BE2C (cell line): Measurements from ENCODE around the gene CCDC137. TPM values are rescaled to one million over a fixed set of nuclear protein-coding genes. Genes with fewer than 3 reads are reported as not detected.
"Not testable (repeated sequence)": the region's sequence is repeated elsewhere in the genome, so short reads cannot be mapped to it uniquely, and the experiment has no call there.

ENCODE experiments used
- DNase-seq: peaks from one replicate; pipeline ENCODE4 v3.0.0-alpha.2; 2020
- H3K27me3 ChIP-seq: fragments of 250-450 bp; sonication (Bioruptor Pico); 2 replicates; pipeline ENCODE4 v1.5.1; 2020; ENCODE audit warnings: mild to moderate bottlenecking
- H3K36me3 ChIP-seq: fragments of 250-450 bp; sonication (Bioruptor Pico); 2 replicates; pipeline ENCODE4 v1.5.1; 2020; ENCODE audit warnings: mild to moderate bottlenecking
- H3K4me1 ChIP-seq: fragments of 250-450 bp; sonication (Bioruptor Pico); 2 replicates; pipeline ENCODE4 v1.5.1; 2020
- H3K4me3 ChIP-seq: 2 replicates; pipeline ENCODE4 v1.5.1; 2011; ENCODE audit warnings: low read depth, low read length
- H3K9me3 ChIP-seq: fragments of 250-450 bp; sonication (Bioruptor Pico); 2 replicates; pipeline ENCODE4 v1.5.1; 2020
- polyA plus RNA-seq: library from polyadenylated mRNA; unstranded; fragments of >200 nt; gene quantifications from one replicate; pipeline ENCODE4 v1.2.1, GENCODE V29; 2012; ENCODE audit warnings: low read depth, missing spikeins; ENCODE audit not compliant: insufficient read length, insufficient read depth
- TF ChIP-seq, protein P1 (sequence below): IDR thresholded peaks from 2 replicates; pipeline ENCODE4 v1.5.1; 2012; ENCODE audit warnings: mild to moderate bottlenecking, low read depth, low read length

CCDC137 gene, protein sequence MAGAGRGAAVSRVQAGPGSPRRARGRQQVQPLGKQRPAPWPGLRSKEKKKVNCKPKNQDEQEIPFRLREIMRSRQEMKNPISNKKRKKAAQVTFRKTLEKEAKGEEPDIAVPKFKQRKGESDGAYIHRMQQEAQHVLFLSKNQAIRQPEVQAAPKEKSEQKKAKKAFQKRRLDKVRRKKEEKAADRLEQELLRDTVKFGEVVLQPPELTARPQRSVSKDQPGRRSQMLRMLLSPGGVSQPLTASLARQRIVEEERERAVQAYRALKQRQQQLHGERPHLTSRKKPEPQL
- 66.0 TPM for polyA plus RNA-seq

DNA sequence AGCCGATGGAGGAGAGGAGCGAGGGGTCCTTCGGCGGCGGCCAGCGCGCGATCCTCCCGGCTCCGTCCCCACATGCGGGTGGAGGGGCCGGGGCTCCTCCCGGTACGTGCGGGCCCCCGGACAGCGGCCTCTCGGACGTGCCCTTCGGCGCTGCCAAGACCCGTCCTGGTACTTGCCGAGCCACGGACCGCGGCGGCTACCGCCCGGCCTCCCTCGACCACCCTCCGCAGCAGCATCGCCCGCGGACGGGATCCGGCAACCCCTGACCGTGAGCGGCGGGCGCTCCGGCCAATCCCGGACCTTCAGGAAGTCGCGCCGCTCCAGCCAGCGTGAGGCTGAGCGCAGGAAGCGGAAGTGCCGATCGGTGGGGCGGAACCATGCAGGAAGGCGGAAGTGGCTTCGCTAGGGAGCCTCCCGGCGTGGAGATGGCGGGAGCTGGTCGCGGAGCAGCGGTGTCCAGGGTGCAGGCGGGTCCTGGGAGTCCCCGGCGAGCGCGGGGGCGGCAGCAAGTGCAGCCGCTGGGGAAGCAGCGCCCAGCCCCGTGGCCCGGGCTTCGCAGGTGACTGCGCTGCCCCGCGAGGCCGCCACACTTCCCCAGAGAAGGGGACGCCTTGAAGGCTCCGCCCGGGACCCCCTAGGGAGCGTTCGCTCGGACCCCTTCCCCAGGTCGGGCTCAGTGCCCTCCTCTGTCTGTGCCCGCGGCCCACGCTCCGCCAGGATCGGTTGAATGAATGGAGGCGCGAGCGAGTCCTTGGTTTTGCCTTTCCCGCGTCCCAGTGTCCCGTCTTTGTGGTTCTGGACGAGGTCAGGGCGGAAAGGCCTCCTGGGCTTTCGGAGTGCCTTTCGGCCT lies at the start of gene CCDC137, which contains the start of gene OXLD1:
CCDC137 (plus strand) TSS at position 396 of the 850 bp plus-strand sequence; CDS start at position 426, 30 bp downstream.
OXLD1 (minus strand) TSS at position 264 of the 850 bp plus-strand sequence; CDS start at position 236, 28 bp downstream.
- H3K27me3 ChIP-seq = no peaks in the 10 kb centered on the region
- H3K36me3 ChIP-seq = peaks cover 39% of the 10 kb centered on the region
- H3K4me1 ChIP-seq = no peaks in the 10 kb centered on the region

DNA sequence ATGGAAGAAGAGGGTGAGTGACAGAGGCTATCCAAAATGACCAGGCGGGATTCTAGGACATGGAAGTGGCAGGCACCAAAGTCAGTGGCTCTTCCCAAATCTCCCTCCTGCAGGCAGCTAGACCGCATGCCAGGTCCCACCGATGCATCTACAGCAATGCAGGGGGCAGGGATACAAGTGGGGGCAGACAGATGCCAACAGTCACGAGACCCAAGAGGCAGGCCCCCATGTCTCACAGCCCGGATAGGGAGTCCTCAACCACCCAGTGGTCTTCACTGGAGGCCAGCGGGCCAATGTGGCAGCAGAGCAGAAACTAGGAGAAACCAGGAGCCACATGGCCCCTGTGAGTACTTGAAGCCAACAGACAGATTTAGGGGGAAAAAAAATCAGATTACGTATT lies 49.7 kb upstream of the CCDC137 start:
- H3K4me3 ChIP-seq = no peak overlapping the region
- no peaks in the 10 kb centered on the region; the same call in 1 of the 2 replicates for H3K9me3 ChIP-seq
- TF ChIP-seq, protein P1, sequence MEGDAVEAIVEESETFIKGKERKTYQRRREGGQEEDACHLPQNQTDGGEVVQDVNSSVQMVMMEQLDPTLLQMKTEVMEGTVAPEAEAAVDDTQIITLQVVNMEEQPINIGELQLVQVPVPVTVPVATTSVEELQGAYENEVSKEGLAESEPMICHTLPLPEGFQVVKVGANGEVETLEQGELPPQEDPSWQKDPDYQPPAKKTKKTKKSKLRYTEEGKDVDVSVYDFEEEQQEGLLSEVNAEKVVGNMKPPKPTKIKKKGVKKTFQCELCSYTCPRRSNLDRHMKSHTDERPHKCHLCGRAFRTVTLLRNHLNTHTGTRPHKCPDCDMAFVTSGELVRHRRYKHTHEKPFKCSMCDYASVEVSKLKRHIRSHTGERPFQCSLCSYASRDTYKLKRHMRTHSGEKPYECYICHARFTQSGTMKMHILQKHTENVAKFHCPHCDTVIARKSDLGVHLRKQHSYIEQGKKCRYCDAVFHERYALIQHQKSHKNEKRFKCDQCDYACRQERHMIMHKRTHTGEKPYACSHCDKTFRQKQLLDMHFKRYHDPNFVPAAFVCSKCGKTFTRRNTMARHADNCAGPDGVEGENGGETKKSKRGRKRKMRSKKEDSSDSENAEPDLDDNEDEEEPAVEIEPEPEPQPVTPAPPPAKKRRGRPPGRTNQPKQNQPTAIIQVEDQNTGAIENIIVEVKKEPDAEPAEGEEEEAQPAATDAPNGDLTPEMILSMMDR = no peak
- peaks cover 57% of the 10 kb centered on the region for H3K36me3 ChIP-seq
- H3K4me1 ChIP-seq = no peaks in the 10 kb centered on the region; the same call in 1 of the 2 replicates
- no peaks in the 10 kb centered on the region for H3K27me3 ChIP-seq
- DNase-seq = no peak

More for the DNA sequence above, at the start of gene CCDC137, which contains the start of gene OXLD1:
- TF ChIP-seq, protein P1 = no peak
- Histone ChIP-seq H3K9me3 (no peaks in the 10 kb centered on the region), H3K4me3 (peak within 1 kb of the TSS; percentile 78)
- peak; percentile 98 for DNase-seq

DNA sequence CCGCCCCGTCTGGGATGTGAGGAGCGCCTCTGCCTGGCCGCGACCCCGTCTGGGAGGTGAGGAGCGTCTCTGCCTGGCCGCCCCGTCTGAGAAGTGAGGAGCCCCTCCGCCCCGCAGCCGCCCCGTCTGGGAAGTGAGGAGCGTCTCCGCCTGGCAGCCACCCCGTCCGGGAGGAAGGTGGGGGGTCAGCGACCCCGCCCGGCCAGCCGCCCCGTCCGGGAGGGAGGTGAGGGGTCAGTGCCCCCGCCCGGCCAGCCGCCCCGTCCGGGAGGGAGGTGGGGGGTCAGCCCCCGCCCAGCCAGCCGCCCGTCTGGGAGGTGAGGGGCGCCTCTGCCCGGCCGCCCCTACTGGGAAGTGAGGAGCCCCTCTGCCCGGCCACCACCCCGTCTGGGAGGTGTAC lies 48.2 kb upstream of the CCDC137 start:
- not testable (repeated sequence) for H3K9me3 ChIP-seq, DNase-seq, H3K4me1 ChIP-seq, H3K27me3 ChIP-seq, H3K4me3 ChIP-seq
- H3K36me3 ChIP-seq = peaks cover 58% of the 10 kb centered on the region

DNA sequence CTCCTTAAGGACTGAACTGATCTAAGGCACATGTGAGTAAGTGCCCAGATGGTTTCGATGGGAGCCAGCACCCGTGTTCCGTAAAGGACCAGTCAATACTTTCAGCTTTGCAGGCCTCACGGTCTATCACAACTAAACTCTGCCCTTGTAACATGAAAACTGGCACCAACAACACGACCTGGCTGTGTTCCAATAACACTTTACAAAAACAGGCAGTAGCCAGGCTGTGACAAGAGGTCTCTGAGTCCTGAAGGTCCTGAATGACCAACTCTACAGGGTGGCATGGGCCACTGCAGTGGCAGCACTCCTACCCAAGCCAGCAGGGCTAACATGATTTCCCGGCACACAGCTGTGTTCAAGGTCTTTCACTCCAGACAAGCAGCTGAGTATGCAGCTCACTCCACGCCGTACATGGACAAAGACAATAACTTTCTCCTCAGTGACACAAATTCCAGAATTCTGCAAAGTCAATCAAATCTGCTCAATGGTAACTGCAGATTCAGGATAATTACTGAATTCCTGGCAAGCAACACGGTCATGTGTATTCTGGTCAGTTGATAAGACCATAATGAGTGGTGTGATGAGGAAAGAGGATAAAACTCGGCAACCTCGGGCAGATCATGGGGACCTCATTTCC lies 44.9 kb upstream of the CCDC137 start:
- TF ChIP-seq, protein P1 = no peak
- no peaks in the 10 kb centered on the region; the same call in 1 of the 2 replicates for H3K4me1 ChIP-seq

DNA sequence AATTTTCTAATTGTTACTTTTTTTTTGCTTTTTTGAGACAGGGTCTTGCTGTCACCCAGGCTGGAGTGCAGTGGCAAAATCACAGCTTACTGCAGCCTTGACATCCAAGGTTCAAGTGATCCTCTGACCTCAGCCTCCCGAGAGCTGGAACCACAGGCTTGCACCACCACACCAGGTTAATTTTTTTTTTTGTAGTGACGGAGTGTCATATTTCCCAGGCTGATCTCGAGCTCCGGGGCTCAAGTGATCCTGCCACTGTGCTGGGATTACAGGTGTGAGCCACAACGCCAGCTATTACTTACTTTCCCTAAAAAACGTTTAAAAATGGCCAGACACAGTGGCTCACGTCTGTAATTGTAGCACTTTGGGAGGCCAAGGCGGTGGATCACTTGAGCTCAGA lies 36.3 kb upstream of the CCDC137 start:
- Histone ChIP-seq H3K4me1 (no peaks in the 10 kb centered on the region), H3K36me3 (peaks cover 41% of the 10 kb centered on the region), H3K4me3 (no peak overlapping the region), H3K27me3 (no peaks in the 10 kb centered on the region), H3K9me3 (no peaks in the 10 kb centered on the region)
- TF ChIP-seq, protein P1 = no peak
- no peak for DNase-seq

More for the DNA sequence above, 44.9 kb upstream of the CCDC137 start:
- H3K9me3 ChIP-seq = no peaks in the 10 kb centered on the region; the same call in 1 of the 2 replicates
- no peak overlapping the region for H3K4me3 ChIP-seq
- H3K27me3 ChIP-seq = no peaks in the 10 kb centered on the region
- DNase-seq = no peak
- peaks cover 73% of the 10 kb centered on the region for H3K36me3 ChIP-seq

DNA sequence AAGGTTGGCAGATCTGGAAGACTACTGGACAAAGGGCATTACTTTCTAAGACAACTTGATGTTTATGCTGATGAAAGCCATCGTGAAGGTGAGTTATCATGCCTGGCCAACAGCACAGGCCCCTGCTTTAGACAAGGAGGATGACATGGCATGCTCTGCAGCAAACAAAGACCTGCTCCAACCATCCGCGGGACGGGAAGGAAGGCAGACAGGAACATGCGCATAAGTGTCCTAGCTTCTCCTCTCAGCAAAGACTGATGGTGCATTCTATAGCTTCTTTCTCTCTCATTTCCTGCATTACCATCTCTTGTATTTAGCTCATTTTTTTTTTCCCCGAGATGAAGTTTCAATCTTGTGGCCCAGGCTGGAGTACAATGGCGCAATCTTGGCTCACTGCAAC lies 35.1 kb upstream of the CCDC137 start:
- Histone ChIP-seq H3K27me3 (no peaks in the 10 kb centered on the region), H3K36me3 (peaks cover 36% of the 10 kb centered on the region), H3K9me3 (no peaks in the 10 kb centered on the region), H3K4me3 (no peak overlapping the region), H3K4me1 (no peaks in the 10 kb centered on the region)
- DNase-seq = no peak
- TF ChIP-seq, protein P1 = no peak
